NCI-H524 treated with DMSO at 0.1 percent for 48 hours (cell line): ENCODE results near the gene ECD.

Experiments used
- DNase-seq: peaks from one replicate; lab custom pipeline; 2025; lab: John Stamatoyannopoulos, UW

ECD gene

DNA sequence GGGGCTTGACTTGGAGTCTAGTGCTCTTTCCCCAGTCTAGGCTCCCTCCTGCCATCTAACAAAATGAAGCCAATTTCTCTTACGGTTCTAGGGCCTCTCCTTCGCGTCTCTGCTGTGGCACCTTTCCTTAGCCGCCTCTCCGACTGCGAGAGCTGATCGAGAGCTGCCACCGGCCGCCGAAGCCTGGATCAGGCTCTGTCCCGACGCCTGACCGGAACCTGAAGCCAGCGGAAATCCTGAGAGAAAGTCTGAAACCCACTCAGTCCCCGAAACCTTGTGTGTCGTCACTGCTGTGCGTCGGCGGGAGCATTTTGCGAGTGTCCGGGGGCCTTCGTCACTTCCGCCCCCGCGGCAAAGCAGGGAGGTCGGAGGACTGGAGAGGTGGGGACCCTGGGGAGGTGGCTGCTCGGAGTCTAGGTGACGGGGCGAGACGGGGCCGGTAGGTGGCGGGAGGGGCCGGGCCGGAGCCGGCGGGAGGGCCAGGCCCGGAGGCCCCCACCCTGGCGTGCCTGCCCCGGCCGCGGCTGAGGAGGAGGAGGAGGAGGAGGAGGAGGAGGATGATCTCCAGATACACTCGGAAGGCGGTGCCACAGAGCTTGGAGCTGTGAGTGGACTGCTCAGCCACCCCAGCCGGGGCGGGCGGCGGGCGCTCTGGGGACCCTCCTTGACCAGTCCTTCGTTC is at the start of gene ECD, which contains the start of gene FAM149B1:
Gene ECD, minus strand, starts transcription at position 226 of the 682 bp plus-strand sequence. CDS start 4,071 bp downstream, outside the sequence.
Gene FAM149B1, plus strand, starts transcription at position 337 of the 682 bp plus-strand sequence. Its CDS starts 221 bp downstream, at position 558.
- peak; percentile 6 for DNase-seq

DNA sequence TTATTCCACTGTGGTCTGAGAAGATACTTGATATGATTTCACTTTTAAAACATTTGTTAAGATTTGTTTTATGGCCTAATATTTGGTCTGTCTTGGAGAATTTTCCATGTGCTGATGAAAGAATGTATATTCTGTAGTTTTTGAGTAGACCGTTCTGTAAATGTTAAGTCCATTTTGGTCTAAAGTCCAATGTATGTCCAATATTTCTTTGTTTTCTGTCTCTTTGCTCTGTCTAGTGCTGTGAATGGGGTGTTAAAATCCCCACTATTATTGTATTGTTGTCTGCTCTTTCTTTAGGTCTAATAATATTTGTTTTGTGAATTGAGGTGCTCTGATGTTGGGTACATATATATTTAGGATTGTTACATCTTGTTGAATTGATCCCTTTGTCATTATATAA is 47.9 kb upstream of the ECD start:
- DNase-seq, result no peak

DNA sequence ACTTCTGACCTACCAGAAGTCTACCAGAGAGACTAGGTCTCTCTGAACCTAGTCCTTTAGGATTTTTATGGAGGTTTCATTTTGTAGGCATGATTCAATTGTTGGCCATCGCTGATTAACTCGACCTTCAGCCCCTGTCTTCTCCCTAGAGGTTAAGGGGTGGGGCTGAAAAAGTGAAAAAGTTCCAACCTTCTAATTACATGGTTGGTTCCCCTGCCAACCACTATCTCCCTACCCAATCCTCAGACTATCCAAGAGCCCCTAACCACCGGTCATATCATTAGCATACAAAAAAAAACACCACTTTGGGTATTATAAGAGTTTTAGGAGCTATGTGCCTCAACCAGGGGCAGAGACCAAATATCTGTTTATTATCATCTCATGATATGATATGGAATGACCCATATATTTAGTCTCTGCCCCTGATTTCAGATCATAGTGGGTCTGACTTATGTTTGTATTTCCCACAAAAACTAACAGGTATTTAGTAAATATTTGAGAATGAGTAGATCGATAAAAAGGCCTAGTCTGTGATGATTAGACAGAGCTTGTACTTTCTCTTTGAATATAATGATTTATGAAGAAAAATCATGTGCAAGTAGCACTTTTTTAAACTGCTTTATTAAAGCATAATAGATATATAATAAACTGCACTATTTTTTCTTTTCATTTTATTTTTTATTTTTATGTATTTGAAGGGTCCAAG is 43.5 kb upstream of the ECD start:
- DNase-seq, result no peak

DNA sequence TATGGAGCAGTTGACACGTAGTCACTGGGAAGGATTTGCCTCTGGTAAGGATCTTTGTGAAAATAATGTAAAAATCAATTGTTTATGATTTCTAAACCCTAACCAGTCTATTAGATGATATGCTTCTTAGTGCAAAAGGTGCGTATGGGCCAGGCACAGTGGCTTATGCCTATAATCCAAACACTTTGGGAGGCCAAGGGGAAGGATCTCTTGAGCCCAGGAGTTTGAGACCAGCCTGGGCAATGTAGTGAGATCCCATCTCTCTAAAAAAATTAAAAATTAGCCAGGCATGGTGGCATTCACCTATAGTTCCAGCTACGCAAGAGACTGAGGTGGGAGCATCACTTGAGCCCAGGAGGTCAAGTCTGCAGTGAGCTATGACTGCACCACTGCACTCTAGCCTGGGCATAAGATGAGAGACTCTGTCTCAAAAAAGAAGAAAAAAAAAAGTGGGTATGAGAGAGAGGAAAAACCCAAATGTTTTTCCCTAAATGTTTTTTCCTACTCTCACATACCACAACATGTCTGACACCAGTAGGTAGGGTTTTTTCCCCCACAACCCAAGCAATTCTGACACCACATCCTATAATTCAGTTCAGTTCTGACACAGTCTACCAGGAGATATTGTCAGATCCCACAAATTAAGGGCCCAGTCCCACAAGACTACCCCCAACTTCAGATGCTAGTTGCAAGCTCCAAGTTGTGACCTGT is 42.7 kb upstream of the ECD start:
- DNase-seq, result no peak

DNA sequence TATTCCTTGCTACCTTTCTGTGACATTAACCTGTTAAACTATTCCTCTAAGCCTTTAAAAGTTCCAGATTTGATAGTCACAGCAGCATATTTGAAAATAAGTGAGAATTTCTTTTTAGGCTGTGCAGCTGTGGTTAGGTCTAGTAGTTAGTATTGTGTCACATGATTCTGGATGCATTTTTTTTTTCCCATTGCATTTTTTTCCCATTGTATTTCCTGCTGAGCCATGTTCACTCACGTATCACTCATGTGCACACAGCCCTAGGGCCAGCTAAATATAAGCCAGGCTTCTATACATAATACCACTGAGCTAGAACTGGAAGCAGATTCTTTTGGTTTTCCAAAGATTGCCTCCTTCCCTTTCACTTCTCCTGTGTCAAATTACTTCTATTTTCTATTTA is 41.9 kb upstream of the ECD start:
- DNase-seq, result no peak

DNA sequence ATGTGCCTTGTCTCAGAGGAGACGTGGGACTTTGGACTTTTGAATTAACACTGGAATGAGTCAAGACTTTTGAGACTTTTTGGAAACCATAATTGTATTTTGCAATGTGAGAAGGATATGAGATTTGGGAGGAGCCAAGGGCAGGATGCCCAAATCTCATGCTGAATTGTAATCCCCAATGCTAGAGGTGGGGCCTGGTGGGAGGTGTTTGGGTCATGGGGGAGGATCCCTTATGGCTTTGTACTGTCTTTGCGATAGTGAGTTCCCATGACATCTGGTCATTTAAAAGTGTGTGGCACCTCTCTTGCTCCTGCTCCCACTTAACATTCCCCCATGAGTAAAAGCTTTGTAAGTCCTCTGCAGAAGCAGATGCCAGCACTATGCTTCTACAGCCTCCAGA is 40.1 kb upstream of the ECD start:
- DNase-seq, result no peak

DNA sequence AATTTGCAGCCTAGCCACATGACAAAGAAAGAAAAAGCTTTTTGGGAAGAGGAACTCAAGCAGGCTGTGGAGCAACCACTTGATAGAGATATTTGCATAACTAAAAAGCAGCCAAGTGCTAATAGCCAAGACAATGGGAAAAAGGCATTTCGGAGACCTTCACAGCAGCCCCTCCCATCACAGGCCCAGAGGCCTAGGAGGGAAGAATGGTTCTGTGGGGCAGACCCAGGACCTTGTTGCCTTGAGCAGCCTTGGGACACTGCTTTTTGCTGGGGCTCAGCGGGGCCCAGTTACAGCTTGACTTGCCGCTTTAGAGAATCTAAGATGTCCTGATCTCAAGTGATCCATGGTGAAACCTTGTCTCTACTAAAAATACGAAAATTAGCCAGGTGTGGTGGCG is 38.6 kb upstream of the ECD start:
- no peak for DNase-seq

DNA sequence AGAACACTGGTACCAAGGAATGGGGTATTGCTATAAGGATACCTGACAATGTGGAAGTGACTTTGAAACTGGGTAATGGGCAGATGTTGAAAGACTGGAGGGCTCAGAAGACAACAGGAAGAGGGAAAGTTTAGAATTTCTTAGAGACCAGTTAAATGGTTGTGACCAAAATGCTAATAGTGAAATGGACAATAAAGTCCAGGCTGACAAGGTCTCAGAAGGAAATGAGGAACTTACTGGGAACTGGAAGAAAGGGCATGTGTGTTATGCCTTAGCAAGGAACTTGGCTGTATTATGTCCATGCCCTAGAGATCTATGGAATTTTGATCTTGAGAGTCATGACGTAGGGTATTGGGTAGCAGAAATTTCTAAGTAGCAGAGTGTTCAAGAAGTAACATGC is 38.1 kb upstream of the ECD start:
- DNase-seq, result no peak

DNA sequence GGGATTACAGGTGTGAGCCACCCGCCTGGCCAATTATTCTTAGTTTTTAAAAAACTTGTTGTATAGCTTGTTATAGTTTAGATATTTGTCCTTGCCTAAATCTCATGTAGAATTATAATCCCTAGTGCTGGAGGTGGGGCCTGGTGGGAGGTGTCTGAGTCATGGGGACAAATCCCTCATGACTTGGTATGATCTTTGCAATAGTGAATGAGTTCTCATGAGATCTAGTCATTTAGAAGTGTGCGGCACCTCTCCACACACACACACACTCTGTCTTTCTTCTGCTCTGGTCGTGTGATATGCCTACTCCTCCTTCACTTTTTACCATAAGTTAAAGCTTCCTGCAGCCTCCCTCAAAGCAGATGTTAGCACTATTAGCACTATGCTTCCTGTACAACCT is 37.3 kb upstream of the ECD start:
- no peak for DNase-seq

DNA sequence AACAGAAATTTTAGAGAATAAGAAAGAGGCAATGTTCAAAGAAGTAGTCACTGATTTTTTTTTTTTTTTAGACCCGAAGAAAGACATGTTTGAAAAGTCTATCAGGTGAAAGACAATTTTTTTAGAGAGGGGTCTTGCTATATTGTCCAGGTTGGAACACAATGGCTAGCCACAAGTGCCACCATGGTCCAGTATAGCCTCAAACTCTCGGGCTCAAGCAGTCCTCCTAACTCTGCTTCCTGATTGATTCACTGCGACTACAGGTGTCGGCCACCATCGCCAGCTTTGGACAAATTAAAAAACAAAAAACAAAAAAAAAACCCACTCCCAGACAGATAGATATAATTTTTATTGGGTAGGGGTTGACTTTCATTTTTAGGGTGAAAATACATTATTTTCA is 22.4 kb upstream of the ECD start:
- DNase-seq, result no peak

DNA sequence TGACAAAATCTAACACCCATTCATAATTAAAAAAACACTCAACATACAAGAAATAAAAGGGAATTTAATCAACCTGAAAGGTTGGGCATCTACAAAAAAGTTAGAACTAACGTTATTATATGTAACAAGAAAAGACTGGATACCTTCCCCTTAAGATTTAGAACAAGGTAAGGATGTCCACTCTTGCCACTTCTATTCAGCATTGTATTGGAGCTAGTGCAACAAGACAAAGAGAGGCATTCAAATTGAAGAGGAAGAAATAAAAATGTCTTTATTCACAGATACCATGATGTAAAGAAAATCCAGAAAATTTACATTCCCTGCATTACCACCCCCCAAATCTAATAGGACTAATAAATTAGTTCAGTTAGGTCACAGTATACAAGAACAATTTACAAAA is 18.5 kb upstream of the ECD start:
- no peak for DNase-seq

DNA sequence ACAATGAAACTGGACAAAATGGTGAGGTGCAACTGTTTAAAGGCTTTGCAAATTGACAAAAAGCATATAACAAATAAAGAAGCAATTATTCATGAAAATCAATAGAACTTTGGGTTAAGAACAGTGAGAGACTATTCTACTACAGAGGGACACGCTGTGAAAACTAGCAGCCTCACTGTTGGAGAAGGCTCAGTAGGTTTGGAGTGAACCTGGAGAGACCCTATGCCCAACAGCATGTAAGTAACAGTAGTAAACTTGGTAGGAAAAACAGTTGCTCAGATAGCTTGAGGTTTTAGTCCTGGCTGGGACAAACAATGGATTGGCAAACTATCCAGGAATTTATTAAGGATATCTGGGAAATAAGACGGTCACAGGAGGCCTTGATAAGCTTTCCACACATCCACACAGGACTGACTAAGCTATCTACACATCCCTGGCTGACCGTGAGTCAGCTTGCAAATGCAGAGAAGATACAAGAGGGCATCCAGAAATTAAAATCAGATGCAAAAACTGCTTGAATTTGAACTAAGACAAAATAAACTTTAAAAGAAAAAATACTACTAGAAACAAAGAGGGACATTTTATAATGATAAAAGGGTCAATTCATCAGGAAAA is 16.0 kb upstream of the ECD start:
- DNase-seq, result no peak

DNA sequence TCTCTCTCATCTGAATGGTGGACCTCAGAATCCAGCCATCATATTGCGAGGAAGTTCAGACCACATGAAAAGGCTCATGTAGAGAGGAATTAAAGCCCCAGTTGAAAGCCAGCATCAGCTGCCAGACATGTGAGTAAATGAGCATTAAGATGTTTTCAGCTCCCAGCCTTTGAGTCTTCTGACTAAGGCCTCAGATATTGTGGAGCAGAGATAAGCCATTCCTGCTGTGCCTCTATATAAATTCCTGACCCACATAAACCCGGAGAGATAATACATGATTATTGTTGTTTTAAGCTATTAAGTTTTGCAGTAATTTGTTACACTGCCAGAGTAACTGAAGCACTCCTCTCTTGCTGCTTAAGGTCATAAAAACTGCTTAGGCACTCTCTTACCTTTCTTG is 14.8 kb upstream of the ECD start:
- no peak for DNase-seq

DNA sequence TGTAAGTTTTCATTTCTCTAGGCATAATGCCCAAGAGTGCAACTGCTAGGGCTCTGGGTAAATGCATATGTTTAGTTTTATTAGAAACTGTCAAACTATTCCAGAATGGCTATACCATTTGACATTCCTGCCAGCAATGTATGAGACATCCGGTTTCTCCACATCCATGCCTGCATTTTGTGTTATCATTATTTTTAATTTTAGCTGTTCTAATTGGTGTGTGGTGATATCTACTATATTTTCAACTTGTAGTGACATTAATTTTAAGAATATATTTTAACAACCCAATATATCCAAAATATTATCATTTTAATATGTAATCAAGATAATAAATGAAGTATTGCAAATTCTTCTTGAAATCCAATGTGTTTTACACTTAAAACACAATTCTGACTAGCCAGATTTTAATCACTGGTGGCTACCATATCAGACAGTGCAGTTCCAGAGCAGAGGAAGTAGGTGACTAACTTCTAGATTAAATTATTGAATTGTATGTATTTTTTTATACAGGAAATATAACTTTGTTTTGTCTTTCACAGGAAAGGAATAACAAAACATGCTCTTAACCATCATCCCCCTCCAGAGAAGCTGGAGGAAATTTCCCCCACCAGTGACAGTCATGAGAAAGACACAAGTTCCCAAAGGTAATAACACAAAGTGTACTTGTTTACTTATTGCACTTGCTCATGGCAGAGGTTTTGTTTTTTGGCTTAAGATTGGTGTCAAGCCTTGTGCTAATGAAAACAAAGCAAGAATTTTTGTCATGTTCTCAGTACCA is 6.5 kb upstream of the ECD start:
- DNase-seq, result no peak

DNA sequence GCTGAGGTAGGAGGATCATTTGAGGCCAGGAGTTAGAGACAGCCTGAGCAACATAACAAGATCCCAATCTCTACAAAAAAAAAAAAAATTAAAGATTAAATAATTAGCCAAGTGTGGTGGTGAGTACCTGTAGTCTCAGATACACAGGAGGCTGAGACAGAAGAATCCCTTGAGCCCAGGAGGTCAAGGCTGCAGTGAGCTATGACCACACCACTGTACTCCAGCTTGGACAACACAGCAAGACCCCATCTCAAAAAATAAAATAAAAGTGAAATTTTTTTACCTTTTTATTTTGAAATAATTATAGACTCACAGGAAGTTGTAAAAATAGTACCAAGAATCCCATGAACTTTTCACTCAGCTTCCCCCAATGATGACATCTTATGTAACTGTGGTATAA is 5.1 kb upstream of the ECD start:
- no peak for DNase-seq

DNA sequence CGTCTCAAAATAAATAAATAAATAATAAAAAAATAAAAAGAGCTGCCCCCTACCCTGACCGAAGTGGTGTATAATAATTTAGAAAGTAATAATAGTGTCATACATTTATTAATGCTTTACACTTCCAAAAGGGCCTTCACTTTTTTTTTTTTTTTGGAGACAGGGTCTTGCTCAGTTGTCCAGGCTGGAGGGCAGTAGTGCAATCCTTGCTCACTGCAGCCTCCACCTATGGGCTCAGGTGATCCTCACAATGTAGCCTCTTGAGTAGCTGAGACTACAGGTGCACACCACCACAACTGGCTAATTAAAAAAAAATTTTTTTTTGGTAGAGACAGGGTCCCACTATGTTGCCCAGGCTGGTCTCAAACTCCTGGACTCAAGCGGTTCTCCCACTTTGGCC is 1.5 kb upstream of the ECD start:
- no peak for DNase-seq

DNA sequence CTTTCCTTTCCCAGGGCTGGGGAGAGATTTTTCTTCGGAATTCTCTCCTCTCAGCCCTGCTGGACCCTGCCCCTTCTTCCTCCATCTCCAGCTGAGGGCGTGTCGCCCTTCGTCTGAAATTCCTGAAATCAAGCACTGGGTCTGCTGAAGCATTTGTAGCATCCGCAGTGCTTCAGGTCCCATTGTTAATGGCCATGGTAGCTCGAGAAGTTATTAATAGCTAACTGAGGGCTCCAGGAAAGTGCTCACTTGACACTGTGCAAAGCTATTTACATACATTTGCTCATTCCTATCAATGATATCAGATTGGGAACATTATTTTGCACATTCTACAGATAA is 626 bp upstream of the ECD start:
- DNase-seq, result no peak

DNA sequence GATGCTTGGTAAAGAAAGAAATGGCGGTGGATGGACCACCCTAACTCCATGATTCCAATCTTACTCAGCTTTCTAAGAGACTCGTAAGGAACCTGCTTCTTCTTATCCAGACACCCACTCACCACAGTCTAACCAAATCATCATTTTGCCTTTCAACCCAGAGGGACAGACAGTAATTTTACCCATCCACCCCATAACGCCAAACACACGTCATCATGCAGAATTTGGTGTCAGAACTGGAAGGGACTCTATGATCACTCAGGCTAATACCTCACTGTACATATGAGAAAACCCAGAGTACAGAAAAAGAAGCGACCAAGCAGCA is 388 bp downstream of the ECD start:
- no peak for DNase-seq

DNA sequence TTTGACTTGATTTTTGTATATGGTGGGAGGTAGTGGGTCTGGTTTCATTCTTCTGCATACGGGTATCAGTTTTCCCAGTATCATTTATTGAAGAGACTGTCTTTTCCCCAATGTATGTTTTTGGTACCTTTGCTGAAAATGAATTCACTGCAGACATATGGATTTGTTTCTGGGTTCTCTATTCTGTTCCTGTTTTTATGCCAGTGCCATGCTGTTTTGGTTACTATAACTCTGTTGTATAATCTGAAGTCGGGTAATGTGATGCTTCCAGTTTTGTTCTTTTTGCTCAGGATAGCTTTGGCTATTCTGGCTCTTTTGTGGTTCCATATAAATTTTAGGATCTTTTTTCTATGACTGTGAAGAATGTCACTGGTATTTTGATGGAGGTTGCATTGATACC is 836 bp downstream of the ECD start:
- no peak for DNase-seq

DNA sequence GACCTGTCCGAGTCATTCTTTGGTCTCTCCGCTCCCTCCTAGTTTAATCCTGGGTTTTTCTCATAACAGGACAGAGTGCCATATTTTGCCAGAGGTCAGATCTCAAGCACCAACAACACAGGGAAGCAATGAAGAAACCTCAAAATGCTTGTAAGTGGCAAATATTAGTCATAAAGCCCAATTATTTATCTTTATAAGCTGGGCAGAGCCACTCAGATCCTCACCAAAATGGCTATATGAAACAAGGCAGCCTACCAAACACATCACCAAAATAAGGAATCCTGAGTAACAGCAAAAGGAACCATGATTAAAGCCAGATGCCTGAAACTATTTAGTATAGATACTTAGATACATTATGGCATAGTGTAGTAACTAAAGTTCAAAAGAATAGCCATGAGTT is 4.7 kb downstream of the ECD start:
- no peak for DNase-seq

DNA sequence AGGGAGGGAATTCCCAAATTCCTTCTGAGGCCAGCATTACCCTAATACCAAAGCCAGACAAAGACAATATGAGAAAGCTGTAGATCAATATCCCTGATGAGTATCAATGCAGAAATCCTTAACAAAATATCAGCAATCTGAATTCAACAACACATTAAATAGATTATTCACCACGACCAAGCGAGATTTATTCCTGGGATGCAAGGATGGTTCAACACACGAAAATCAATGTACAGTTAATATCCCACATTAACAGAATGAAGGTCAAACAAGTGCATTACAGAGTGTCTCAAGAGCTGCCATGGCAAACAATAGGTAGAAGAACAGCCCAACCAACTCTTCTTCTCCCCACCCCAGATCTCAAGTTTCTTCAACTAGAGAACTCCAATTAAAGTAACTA is 6.1 kb downstream of the ECD start:
- no peak for DNase-seq

DNA sequence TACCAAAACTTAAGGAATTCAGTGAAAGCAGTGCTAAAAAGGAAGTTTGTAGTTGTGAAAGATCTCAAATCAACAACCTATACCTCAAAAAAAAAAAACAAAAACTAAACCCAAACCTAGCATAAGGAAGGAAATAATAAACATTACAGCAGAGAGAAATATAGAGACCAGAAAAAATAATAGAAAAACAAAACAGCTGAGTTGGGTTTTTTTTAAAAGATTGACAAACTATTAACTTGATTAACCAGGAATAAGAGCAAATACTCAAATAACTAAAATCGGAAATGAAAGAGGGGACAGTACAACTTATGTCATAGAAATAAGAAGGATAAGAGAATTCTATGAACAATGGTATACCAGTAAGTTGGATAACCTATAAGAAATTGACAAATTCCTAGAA is 6.7 kb downstream of the ECD start:
- no peak for DNase-seq
